ENCODE results near the gene SLC1A1.
"Not testable (repeated sequence)": the region's sequence is repeated elsewhere in the genome, so short reads cannot be mapped to it uniquely, and the experiment has no call there.

The SLC1A1 gene

GRCh38 chr9:4592886-4593285 is 102.6 kb downstream of the SLC1A1 start:
- no peak overlapping the region for H3K4me3 ChIP-seq (ENCODE audit: low read length)
- no peak for TF ChIP-seq CTCF (conservative IDR thresholded peaks at IDR 0.05; ENCODE audit: low read depth, low read length)
- peak; percentile 38 for DNase-seq (ENCODE audit: low read depth)

- peak; percentile 19 for DNase-seq (ENCODE audit: low read depth)
- H3K4me3 ChIP-seq (ENCODE audit: low read length), result no peak overlapping the region
- no peak for TF ChIP-seq CTCF (conservative IDR thresholded peaks at IDR 0.05; ENCODE audit: low read depth, low read length)
These were observed 104.3 kb downstream of the SLC1A1 start for GRCh38 chr9:4594545-4594944.

GRCh38 chr9:4594994-4595393 is 104.7 kb downstream of the SLC1A1 start:
- TF ChIP-seq CTCF (conservative IDR thresholded peaks at IDR 0.05; ENCODE audit: low read depth, low read length), result no peak
- no peak overlapping the region for H3K4me3 ChIP-seq (ENCODE audit: low read length)
- no peak for DNase-seq (ENCODE audit: low read depth)

GRCh38 chr9:4596165-4596922 is 106.1 kb downstream of the SLC1A1 start:
- DNase-seq (ENCODE audit: low read depth), result no peak
- no peak overlapping the region for H3K4me3 ChIP-seq (ENCODE audit: low read length)
- TF ChIP-seq CTCF (conservative IDR thresholded peaks at IDR 0.05; ENCODE audit: low read depth, low read length), result no peak

GRCh38 chr9:4600368-4600767 is 110.1 kb downstream of the SLC1A1 start:
- no peak overlapping the region for H3K4me3 ChIP-seq (ENCODE audit: low read length)
- TF ChIP-seq CTCF (conservative IDR thresholded peaks at IDR 0.05; ENCODE audit: low read depth, low read length), result no peak
- DNase-seq (ENCODE audit: low read depth), result no peak

- no peak for DNase-seq (ENCODE audit: low read depth)
- no peak overlapping the region for H3K4me3 ChIP-seq (ENCODE audit: low read length)
- TF ChIP-seq CTCF (conservative IDR thresholded peaks at IDR 0.05; ENCODE audit: low read depth, low read length), result no peak
These were observed 113.6 kb downstream of the SLC1A1 start for GRCh38 chr9:4603830-4604229.

- peak; percentile 23 for DNase-seq (ENCODE audit: low read depth)
- TF ChIP-seq CTCF (conservative IDR thresholded peaks at IDR 0.05; ENCODE audit: low read depth, low read length), result peak; percentile 68
- no peak overlapping the region for H3K4me3 ChIP-seq (ENCODE audit: low read length)
These were observed 114.4 kb downstream of the SLC1A1 start for GRCh38 chr9:4604678-4605095.

- not testable (repeated sequence) for H3K4me3 ChIP-seq (ENCODE audit: low read length)
These were observed 115.8 kb downstream of the SLC1A1 start for GRCh38 chr9:4606033-4606432.

More at GRCh38 chr9:4606033-4606432, 115.8 kb downstream of the SLC1A1 start:
- not testable (repeated sequence) for DNase-seq (ENCODE audit: low read depth)
